Mucosa of descending colon (tissue), 3 donors: Measurements from ENCODE around the gene ADI1. TPM values are rescaled to one million over a fixed set of nuclear protein-coding genes. Genes with fewer than 3 reads are reported as not detected.
A peak's percentile ranks its signal among the peaks of the same experiment; 100 is the strongest.

Source experiments
- ATAC-seq: fragments of 200-7000 bp; cut with Tn5 transposase; one replicate; pipeline ENCODE4 v1.9.1; 2020; ENCODE audit warnings: mild to moderate bottlenecking, moderate library complexity
- DNase-seq, 3 donors: peaks; one replicate each; pipeline ENCODE4 v3.0.0-alpha.2; 2020
- H3K36me3 ChIP-seq: fragments of 200-600 bp; one replicate; pipeline ENCODE4 v1.8.0; 2021; ENCODE audit warnings: low read depth, mild to moderate bottlenecking
- H3K4me1 ChIP-seq: fragments of 200-600 bp; one replicate; pipeline ENCODE4 v1.8.0; 2021; ENCODE audit warnings: low read depth, mild to moderate bottlenecking
- H3K4me3 ChIP-seq: fragments of 200-600 bp; one replicate; pipeline ENCODE4 v1.8.0; 2021; ENCODE audit warnings: mild to moderate bottlenecking
- H3K9me3 ChIP-seq: fragments of 200-600 bp; one replicate; pipeline ENCODE4 v1.8.0; 2021; ENCODE audit warnings: mild to moderate bottlenecking
- intact Hi-C, 2 donors: fragments of 100-400 bp; cut with DNase I in 1 of 2; cut with micrococcal nuclease in 1 of 2; formaldehyde crosslinking; loops; one replicate each; pipeline versions ENCODE4 v1.11.0 to v1.11.1; 2022; cut with DNase I, micrococcal nuclease
- long read RNA-seq, 2 donors: library from polyadenylated mRNA; unstranded; transcript quantifications; one replicate each; pipeline ENCODE4 v2.0.0, GENCODE V29; 2019 to 2021
- total RNA-seq, 3 donors: library from RNA; stranded (reverse); fragmentation: NEBNext Ultra II Directional in 2 of 3; extraction: Animal tissue kit (Norgen Biotek cat#: 25700) in 2 of 3; gene quantifications; one replicate each; pipeline versions ENCODE4 v1.2.1 to v1.2.4, GENCODE V29; 2021 to 2023
- TF ChIP-seq, protein P1 (sequence below): fragments of 200-600 bp; IDR thresholded peaks from one replicate; pipeline ENCODE4 v1.8.0; 2022; ENCODE audit warnings: antibody characterized with exemption, mild to moderate bottlenecking
- donor health status: DM: no; HTN: no; CAD: no; lungs with moderate emphysema.
- donor health status: DM: no; HTN: no; CAD: no.
- donor health status: DM: no; HTN: yes; CAD: no.

Gene ADI1
- 10 to 100 TPM; 59.3 to 91.5 (median 70.4) TPM for total RNA-seq
- long read RNA-seq, donor 1, transcript ADI1-201 (4 exons, 2,391 nt), result major isoform, 134 of 139 reads
- long read RNA-seq, donor 1, partial matches to known transcripts, result 3 of 139 reads
- long read RNA-seq, donor 1, other reads (novel, unspliced or antisense), result 1 of 139 reads
- long read RNA-seq, donor 2, transcript ADI1-201 (4 exons, 2,391 nt), result major isoform, 122 of 128 reads
- long read RNA-seq, donor 2, partial matches to known transcripts, result 2 of 128 reads
- long read RNA-seq, donor 2, other reads (novel, unspliced or antisense), result 3 of 128 reads

DNA sequence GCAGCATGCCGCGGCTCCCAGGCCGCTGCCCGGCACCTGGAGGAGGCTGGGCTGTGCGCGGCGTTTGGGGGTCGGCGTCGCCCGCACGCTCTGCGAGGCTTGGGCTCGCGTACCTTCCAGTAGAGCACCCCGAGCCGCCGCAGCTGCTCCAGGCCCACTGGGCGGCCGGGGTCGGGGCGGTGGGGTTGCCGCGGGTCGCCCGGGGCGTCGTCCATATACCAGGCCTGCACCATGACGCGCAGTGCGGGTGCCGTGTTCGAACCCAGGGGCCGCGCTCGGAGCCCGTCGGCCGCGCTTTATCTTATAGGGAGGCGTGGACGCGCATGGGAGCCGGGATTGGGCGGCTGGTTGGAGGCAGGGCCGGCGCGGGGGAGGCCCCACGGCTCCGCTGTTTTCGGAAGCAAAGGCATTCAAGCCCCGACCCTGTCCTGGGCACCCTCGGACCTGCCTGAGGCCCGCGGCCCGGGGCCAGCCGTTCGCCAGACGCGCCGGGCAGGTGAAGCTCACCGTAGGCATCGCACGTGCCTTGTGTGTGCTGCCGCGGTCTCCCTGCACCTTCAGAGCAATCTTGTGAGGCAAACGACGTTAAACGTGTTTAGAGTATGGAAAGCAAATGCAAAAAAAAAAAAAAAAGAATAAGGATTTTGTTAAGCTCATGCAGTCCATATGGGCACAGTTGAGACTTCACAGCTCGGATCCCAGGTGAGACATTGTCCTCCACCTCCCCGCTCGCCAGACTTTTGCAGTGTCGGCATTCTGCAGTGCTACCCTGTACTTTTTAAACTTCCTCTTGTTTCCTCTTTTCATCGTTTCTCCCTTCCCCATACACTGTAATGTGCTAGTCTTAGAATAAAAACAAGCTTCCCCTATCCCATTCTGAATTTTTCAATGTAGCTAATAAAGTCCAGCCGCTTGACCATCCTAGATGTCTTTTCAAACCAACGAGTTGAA is at the start of gene ADI1:
Gene ADI1, minus strand, starts transcription at position 277 of the 951 bp plus-strand sequence. Its CDS starts 44 bp downstream, at position 233.
- intact Hi-C loops, result no loop called here
- peak within 1 kb of the TSS; percentile 76 for H3K4me3 ChIP-seq
- H3K36me3 ChIP-seq, result no peaks in the 10 kb centered on the region
- TF ChIP-seq, protein P1, sequence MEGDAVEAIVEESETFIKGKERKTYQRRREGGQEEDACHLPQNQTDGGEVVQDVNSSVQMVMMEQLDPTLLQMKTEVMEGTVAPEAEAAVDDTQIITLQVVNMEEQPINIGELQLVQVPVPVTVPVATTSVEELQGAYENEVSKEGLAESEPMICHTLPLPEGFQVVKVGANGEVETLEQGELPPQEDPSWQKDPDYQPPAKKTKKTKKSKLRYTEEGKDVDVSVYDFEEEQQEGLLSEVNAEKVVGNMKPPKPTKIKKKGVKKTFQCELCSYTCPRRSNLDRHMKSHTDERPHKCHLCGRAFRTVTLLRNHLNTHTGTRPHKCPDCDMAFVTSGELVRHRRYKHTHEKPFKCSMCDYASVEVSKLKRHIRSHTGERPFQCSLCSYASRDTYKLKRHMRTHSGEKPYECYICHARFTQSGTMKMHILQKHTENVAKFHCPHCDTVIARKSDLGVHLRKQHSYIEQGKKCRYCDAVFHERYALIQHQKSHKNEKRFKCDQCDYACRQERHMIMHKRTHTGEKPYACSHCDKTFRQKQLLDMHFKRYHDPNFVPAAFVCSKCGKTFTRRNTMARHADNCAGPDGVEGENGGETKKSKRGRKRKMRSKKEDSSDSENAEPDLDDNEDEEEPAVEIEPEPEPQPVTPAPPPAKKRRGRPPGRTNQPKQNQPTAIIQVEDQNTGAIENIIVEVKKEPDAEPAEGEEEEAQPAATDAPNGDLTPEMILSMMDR, result no peak
- ATAC-seq (peak; percentile 86), DNase-seq (peak; percentile 86 to 92 (median 91))
- H3K4me1 ChIP-seq, result peaks cover 13% of the 10 kb centered on the region
- peaks cover 4% of the 10 kb centered on the region for H3K9me3 ChIP-seq

GRCh38 chr2:3566806-3567205 is 47.5 kb upstream of the ADI1 start:
- Histone ChIP-seq H3K36me3 (no peaks in the 10 kb centered on the region), H3K4me3 (no peak overlapping the region), H3K4me1 (no peaks in the 10 kb centered on the region), H3K9me3 (no peaks in the 10 kb centered on the region)
- no peak for DNase-seq
- no peak for ATAC-seq
- TF ChIP-seq, protein P1, result no peak
- intact Hi-C loops, result no loop called here

- TF ChIP-seq, protein P1, result no peak
- Histone ChIP-seq H3K4me1 (no peaks in the 10 kb centered on the region), H3K36me3 (no peaks in the 10 kb centered on the region), H3K9me3 (no peaks in the 10 kb centered on the region), H3K4me3 (no peak overlapping the region)
- DNase-seq, result no peak
- intact Hi-C loops, result no loop called here
- ATAC-seq, result no peak
Measured at GRCh38 chr2:3565117-3565516, 45.8 kb upstream of the ADI1 start.

DNA sequence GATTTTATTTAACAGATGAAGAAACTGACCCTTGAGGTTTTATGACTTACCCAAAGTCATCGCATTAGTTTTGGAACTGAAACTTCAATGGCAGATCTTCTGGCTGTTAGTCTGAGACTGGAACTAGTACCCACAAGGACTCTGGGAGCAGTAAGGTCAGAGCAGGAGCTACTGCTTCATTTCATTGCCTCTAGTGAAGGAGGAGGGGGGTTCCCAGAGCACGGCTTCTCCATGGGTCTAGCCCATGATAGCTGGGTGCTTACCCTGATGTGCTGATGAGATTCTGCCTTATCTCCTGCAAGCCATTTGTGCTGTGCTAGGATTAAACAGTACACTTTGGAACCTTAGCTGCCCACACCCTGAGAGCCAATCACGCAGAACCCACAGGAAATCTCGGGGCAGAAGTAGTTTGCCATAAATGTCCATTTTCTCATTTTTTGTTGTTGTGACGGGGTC is 44.2 kb upstream of the ADI1 start:
- Histone ChIP-seq H3K9me3 (no peaks in the 10 kb centered on the region), H3K36me3 (no peaks in the 10 kb centered on the region), H3K4me3 (no peak overlapping the region), H3K4me1 (no peaks in the 10 kb centered on the region)
- DNase-seq (no peak), ATAC-seq (peak; percentile 20)
- intact Hi-C loops, result no loop called here
- TF ChIP-seq, protein P1, result no peak

DNA sequence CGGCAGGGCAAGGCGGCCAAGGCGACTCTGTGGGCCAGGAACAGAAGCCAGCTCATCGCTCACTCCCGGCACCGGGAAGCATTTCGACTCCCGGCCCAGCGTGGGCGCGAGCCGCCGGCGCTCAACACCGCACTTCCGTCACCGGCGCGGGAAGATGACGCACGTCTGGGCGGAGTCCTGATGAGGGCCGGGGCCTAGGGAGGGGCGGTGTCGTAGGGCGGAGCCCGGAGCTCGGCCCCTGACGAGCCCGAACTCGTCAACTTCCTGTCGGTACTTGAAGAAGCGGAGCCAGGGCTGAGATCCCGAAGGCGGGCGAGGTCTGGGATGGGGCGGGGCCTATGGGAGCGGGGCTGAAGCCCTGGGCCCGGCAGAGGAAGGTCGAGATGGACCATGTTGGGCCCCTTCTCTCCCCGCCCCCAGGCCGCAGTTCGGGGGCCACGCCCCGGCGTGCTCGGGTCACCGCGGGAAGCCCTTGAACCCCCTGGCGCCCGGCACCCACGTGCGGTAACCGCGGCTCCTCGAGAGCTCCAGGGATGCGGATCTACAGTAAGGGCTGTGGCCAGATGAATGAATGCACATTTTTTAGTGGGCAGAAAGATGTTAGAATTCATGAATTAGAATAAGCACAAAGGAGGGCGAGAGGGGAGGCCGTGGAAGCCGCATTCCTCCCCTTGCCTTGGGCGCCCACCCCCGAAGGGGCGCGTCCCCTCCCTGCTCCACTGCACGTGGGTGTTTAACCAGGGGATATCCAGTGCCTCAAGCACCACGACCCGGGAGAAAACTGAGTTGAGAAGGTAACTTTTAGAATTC is 39.1 kb upstream of the ADI1 start, which contains the start of gene RNASEH1:
Gene RNASEH1, minus strand, starts transcription at position 129 of the 810 bp plus-strand sequence. Its CDS starts 73 bp downstream, at position 56.
- peaks cover 7% of the 10 kb centered on the region for H3K4me1 ChIP-seq
- intact Hi-C loops, result no loop called here
- no peaks in the 10 kb centered on the region for H3K9me3 ChIP-seq
- peak; percentile 99 for DNase-seq
- TF ChIP-seq, protein P1, result no peak
- ATAC-seq, result peak; percentile 99
- no peaks in the 10 kb centered on the region for H3K36me3 ChIP-seq
- peak within 1 kb of the TSS; percentile 95 for H3K4me3 ChIP-seq
